Progenitor cell of endocrine pancreas (in vitro differentiated cells): ENCODE data around the gene HBS1L. TPM values are rescaled to one million over a fixed set of nuclear protein-coding genes. Genes with fewer than 3 reads are reported as not detected.
A peak's percentile ranks its signal among the peaks of the same experiment; 100 is the strongest.
"Not testable (repeated sequence)": the region's sequence is repeated elsewhere in the genome, so short reads cannot be mapped to it uniquely, and the experiment has no call there.

ENCODE experiments used
- DNase-seq: peaks from one replicate; pipeline ENCODE4 v3.0.0; 2021; ENCODE audit warnings: low spot score; ENCODE audit not compliant: unreplicated experiment
- H3K27ac Mint-ChIP-seq: 2 replicates; pipeline ENCODE4 v1.8.0; 2021; ENCODE audit warnings: mild to moderate bottlenecking, moderate library complexity, mixed read lengths
- H3K27me3 Mint-ChIP-seq: 2 replicates; pipeline ENCODE4 v1.8.0; 2021; ENCODE audit warnings: mixed read lengths
- H3K36me3 Mint-ChIP-seq: 2 replicates; pipeline ENCODE4 v1.8.0; 2022; ENCODE audit warnings: mixed read lengths; ENCODE audit not compliant: insufficient read depth
- H3K4me1 Mint-ChIP-seq: 2 replicates; pipeline ENCODE4 v1.8.0; 2021; ENCODE audit warnings: low read depth, mixed read lengths
- H3K4me3 Mint-ChIP-seq: 2 replicates; pipeline ENCODE4 v1.8.0; 2021; ENCODE audit warnings: low read depth, mild to moderate bottlenecking, moderate library complexity, mixed read lengths
- H3K9me3 Mint-ChIP-seq: 2 replicates; pipeline ENCODE4 v1.8.0; 2021; ENCODE audit warnings: low read depth, mixed read lengths
- CTCF ChIP-seq: fragments of 200-600 bp; sonication (generic); IDR thresholded peaks from one replicate; pipeline ENCODE4 v1.5.0; 2021; ENCODE audit warnings: antibody characterized with exemption, mild to moderate bottlenecking; ENCODE audit not compliant: unreplicated experiment
- total RNA-seq: library from RNA; stranded (reverse); gene quantifications from 2 replicates; pipeline ENCODE4 v1.2.1, GENCODE V29; 2021

HBS1L gene
- total RNA-seq, 1 donor from 2014 or later: 77.2 TPM

GRCh38 chr6:135062735-135063134 is 8.1 kb upstream of the HBS1L start:
- DNase-seq: no peak
- Mint-ChIP-seq H3K36me3 (no peaks in the 10 kb centered on the region), H3K27me3 (peaks cover 3% of the 10 kb centered on the region), H3K27ac (peak overlapping the region; percentile 33), H3K4me1 (no peaks in the 10 kb centered on the region), H3K4me3 (no peak overlapping the region), H3K9me3 (no peaks in the 10 kb centered on the region)
- TF ChIP-seq CTCF: no peak

GRCh38 chr6:135060076-135060475 is 5.5 kb upstream of the HBS1L start:
- Mint-ChIP-seq H3K27me3 (peaks cover 3% of the 10 kb centered on the region), H3K36me3 (no peaks in the 10 kb centered on the region), H3K27ac (no peak overlapping the region), H3K9me3 (no peaks in the 10 kb centered on the region), H3K4me3 (no peak overlapping the region), H3K4me1 (no peaks in the 10 kb centered on the region)
- DNase-seq: no peak
- TF ChIP-seq CTCF: no peak

GRCh38 chr6:135058299-135058698 is 3.7 kb upstream of the HBS1L start:
- peaks cover 12% of the 10 kb centered on the region for H3K4me1 Mint-ChIP-seq
- H3K4me3 Mint-ChIP-seq, H3K27ac Mint-ChIP-seq, H3K27me3 Mint-ChIP-seq, H3K9me3 Mint-ChIP-seq, H3K36me3 Mint-ChIP-seq, DNase-seq: not testable (repeated sequence)

- DNase-seq: no peak
- no peak for TF ChIP-seq CTCF
- no peaks in the 10 kb centered on the region for H3K36me3 Mint-ChIP-seq
- peaks cover 3% of the 10 kb centered on the region for H3K27me3 Mint-ChIP-seq
- H3K4me3 Mint-ChIP-seq: no peak overlapping the region
- H3K4me1 Mint-ChIP-seq: peaks cover 15% of the 10 kb centered on the region
- no peaks in the 10 kb centered on the region for H3K9me3 Mint-ChIP-seq
- no peak overlapping the region for H3K27ac Mint-ChIP-seq
Measured at GRCh38 chr6:135056632-135057031, 2.0 kb upstream of the HBS1L start.

- Mint-ChIP-seq H3K4me1 (peaks cover 16% of the 10 kb centered on the region), H3K9me3 (no peaks in the 10 kb centered on the region), H3K4me3 (peak overlapping the region; percentile 98), H3K27ac (peak overlapping the region; percentile 99), H3K27me3 (no peaks in the 10 kb centered on the region), H3K36me3 (no peaks in the 10 kb centered on the region)
- DNase-seq: no peak
- TF ChIP-seq CTCF: no peak
Measured at GRCh38 chr6:135054226-135054568, 425 bp downstream of the HBS1L start.

- H3K4me1 Mint-ChIP-seq: peaks cover 16% of the 10 kb centered on the region
- peak overlapping the region; percentile 99 for H3K27ac Mint-ChIP-seq
- H3K4me3 Mint-ChIP-seq: peak overlapping the region; percentile 98
- TF ChIP-seq CTCF: no peak
- DNase-seq: no peak
- peaks cover 4% of the 10 kb centered on the region for H3K36me3 Mint-ChIP-seq
- no peaks in the 10 kb centered on the region for H3K27me3 Mint-ChIP-seq
- H3K9me3 Mint-ChIP-seq: no peaks in the 10 kb centered on the region
Measured at GRCh38 chr6:135053406-135053805, 1.2 kb downstream of the HBS1L start.
